HG03095 (cell line): ENCODE data around the gene TMEM205.
"Not testable (repeated sequence)": the region's sequence is repeated elsewhere in the genome, so short reads cannot be mapped to it uniquely, and the experiment has no call there.

Experiments used
- ATAC-seq: cut with Tn5 transposase; IDR thresholded peaks from one replicate; pipeline ENCODE4 v1.9.1; 2021; ENCODE audit warnings: moderate library complexity; ENCODE audit not compliant: unreplicated experiment

Gene TMEM205

GRCh38 chr19:11346104-11346940 is at the start of gene TMEM205, which contains the start of gene CCDC159:
Gene TMEM205 (minus strand): TSS chr19:11346268. CDS start chr19:11345619, 649 bp downstream.
Gene CCDC159 (plus strand): TSS chr19:11346519. CDS start chr19:11346607, 88 bp downstream.
- peak; percentile 83 for ATAC-seq

DNA sequence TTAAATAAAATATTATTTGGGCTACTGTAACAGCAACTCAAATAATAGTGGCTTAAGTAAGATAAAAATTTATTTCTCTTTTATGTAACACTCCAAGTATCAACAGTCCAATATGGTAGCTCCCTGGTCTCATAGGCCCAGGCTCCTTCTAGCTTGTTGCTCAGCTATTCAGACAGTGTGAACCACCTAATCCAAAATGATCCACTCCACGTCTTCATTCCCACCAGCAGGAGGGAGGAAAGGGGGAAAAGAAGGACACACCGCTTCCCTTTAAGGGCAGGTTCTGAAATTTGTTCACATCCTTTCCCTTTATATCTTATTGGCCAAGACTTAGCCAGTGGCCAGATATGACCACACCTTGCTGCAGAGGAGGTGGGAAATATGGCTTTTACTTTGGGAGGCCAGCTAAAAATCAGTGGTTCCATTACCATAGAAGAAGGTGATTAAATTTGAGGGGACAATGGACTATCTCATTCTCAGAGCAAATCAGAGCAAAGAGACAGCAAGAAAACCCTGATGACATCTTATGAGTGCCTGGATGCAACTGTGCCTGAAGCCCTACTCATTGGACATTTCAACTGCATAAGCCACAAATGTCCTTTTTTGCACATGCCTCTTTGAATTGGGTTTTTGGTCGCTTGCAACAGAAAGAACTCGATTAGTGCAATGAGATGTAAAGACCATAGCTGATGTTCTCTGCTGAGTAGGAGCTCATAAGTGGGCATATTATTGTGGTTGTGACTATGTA is 45.0 kb upstream of the TMEM205 start:
- ATAC-seq: no peak

DNA sequence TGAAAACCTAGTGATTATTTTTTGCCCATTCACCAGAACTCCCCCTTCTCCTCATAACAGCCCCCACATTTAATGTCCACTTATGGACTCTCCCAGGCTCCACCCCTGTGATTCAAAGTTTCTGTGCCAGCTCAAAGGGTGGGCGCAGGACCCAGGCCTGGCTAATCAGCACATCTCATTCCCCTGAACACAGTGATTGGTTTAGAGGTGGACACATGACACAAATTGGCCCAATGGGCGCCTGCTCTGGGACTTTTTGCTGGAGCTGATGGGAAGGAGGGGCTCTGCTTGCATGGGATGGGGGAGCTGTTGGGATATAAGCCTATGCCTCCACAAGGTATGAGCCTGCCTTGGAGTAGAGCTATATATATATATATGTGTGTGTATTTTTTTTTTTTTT is 44.3 kb upstream of the TMEM205 start:
- no peak for ATAC-seq

- ATAC-seq: no peak
These were observed 41.3 kb upstream of the TMEM205 start for GRCh38 chr19:11387162-11388034.

DNA sequence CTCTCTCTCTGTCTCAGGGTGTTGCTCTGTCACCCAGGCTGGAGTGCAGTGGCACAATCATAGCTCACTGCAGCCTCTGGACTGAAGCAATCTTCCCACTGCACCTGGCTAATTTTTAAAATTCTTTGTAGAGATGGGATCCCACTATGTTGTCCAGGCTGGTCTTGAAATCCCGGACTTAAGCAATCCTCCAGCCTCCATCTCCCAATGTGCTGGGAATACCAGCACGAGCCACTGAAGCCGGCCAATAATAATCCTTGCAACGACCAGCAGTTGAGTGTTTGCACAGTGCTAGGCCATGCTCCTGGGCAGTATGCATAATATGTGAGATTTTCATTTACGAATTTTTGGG is 38.7 kb upstream of the TMEM205 start:
- ATAC-seq: no peak

DNA sequence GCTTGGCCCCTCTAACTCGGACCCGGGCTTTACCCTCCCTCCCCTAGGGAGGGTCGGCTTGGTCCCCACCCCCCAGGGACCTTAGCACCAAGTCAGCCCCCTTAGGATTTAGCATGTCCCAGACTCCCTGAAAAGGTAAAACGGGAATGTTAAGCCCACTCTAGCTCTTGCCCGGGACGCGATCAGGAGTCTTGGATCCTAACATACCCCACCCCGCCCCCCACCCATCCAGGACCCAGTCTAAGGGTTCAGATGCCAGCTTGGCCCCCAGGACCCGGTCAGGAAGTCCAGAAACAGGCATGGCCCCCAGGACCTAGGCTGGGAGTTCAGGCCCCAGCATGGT is 37.6 kb upstream of the TMEM205 start:
- ATAC-seq: no peak

DNA sequence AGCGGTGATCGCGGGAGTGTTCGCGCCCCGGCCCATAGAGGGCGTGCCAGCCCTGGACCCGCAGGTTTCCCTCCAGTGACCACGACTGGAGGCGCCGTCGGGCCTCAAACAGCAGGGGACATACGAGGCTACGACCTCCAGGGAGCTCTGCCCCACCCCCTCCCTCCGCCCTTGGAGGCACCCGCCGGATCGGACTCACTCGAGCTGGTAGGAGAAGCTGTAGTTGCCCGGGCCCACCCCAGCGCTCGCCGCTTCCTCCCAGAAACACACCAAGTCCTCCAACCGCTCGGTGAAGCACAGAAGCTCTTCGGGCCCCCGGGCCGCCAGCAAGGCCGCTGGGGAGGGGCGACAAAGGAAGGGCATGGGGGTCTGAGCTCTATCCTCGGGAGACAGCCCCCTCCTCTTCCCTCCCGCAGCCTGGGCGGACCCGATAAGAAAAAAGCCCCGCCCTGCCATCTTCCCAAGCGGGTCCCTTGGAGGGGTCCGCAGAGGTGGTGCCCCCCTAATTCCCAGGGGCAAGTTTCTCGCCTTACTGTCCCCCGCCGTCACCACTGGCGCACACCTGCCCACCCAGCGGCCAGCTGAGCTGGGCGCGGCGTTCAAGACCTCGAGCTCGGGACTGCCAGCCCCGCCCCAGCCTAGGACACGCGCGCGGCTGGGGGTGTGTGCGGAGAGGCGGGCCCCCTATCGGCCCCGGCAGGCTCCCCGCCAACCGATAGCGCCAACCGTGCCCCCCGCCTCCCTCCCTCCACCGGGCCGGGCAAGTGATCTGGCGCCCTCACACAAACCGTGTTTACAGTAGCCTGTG is 37.0 kb upstream of the TMEM205 start:
- ATAC-seq: no peak

- peak; percentile 62 for ATAC-seq
These were observed 34.8 kb upstream of the TMEM205 start for GRCh38 chr19:11380653-11381537.

DNA sequence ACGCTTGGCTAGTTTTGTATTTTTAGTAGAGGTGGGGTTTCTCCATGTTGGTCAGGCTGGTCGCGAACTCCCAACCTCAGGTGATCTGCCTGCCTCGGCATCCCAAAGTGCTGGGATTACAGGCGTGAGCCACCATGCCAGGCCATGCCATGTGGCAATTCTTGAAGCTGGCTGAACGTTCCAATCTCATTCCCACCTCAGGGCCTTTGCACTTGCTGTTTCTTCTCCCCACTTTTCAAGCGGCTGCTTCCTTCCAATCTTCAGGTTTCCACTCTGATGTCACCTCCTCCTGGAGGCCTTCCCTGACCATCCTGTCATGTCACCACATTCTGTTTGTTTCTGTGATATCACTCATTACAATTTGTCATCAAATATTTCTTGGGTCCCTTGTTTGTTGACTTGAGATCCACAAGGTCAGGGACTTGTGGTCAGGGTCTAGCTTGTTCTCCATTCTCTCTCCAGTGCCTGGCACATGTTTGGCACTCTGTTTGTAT is 33.8 kb upstream of the TMEM205 start:
- ATAC-seq: no peak

- ATAC-seq: not testable (repeated sequence)
These were observed 33.3 kb upstream of the TMEM205 start for GRCh38 chr19:11379269-11379845.

DNA sequence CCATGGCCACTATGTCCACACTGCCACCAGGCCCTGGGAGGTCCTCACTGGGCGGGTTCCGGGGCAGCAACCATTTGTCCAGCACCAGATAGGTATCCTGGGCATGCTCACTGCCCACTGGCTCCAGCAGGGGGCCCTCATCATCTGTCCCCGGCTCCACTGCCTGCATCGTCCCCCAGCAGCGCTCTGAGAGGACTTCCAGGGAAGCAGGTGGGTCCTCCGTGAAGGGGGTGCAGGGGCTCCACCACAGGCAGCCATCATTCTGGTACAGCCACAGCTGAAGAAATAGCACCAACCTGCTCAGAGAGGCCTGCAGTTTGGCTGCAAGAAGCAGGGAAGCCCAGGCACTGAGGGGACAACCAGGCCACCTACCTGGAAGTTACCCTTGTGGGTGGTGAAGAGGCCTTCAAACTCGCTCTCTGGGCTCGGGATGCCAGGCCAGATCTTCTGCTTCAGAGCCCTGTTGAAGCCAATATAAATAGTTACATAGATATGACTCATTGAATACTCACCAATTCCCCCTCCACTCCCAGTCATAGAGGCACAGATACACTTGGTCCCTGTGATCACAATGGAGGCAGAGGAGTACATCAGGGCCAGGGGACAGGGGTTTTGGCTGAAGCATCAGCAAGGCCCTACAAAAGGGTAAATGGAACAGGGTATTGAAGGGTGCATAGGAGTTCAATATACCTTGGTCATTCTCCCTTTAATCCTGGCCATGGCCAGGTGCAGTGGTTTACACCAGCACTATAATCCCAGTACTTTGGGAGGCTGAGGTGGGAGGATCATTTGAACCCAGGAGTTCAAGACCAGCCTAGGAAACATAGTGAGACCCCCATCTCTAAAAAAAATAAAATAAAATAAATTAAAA is 32.5 kb upstream of the TMEM205 start:
- ATAC-seq: no peak

DNA sequence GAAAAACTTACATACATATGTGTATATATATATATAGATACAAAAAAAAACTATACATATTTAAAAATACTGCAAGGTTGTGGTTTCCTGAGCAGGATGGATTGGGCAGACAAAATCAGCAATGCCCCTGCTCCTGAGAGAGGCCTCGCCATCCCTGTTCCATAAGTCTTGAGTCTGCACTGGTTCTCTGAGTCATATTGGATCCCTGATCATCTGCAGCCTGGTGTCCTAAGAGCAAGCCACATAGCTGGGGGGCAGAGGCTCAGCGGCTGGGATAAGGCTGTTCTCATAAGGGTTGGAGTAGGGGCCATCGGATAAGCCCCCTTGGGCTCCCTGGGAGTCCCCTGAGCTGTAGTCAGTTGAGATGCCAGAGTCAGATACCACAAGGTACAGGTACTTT is 31.7 kb upstream of the TMEM205 start:
- ATAC-seq: no peak

- no peak for ATAC-seq
These were observed 31.2 kb upstream of the TMEM205 start for GRCh38 chr19:11377237-11377636.

- no peak for ATAC-seq
These were observed 29.3 kb upstream of the TMEM205 start for GRCh38 chr19:11375143-11375948.

DNA sequence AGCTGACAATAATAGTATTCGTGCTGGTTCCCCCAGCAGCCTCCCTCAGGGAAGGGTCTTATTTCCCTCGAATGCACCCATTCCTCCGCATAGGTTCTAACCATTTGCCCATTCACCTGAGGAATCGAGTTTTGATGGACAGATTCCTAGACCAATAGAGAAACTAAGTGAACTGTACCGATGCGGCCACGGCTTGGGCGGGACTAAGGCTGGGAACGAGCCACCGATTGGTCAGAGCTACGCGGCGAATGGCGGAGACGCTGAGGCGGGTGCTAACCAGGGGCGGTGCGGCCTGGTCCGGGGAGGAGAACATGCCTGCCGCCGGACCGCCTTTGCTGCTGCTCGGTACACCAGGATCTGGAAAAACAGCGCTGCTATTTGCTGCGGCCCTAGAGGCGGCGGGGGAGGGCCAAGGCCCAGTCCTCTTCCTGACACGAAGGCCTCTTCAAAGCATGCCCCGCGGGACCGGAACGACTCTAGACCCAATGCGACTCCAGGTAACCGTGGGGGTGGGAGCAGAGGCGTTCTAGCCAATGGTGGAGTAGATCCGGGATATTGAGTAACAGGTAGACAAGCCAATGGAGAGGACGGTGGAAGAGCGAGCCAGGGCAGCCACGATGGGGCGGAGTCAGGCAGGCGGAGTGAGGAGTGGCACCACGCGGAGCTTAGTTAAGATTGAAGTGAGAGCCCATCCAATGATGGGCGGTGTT is 28.5 kb upstream of the TMEM205 start, which contains the start of gene SWSAP1:
TSS of gene SWSAP1 (plus strand) at position 234 of the 710 bp plus-strand sequence. CDS start at position 249, 15 bp downstream.
- peak; percentile 83 for ATAC-seq

- no peak for ATAC-seq
These were observed 27.9 kb upstream of the TMEM205 start for GRCh38 chr19:11373885-11374432.
